ENCODE results near the gene TMPRSS15. TPM values are rescaled to one million over a fixed set of nuclear protein-coding genes. Genes with fewer than 3 reads are reported as not detected.

The TMPRSS15 gene
- total and polyA plus RNA-seq, 9 donors, result 0.38 TPM; not detected in 8

GRCh38 chr21:18220498-18220897 lies 183.1 kb downstream of the TMPRSS15 start:
- Histone ChIP-seq H3K4me1 (ENCODE audit: insufficient read depth) (no peaks in the 10 kb centered on the region), H3K27ac (no peak overlapping the region), H3K27me3 (no peaks in the 10 kb centered on the region), H3K9me3 (no peaks in the 10 kb centered on the region), H3K36me3 (no peaks in the 10 kb centered on the region), H3K4me3 (no peak overlapping the region)
- TF ChIP-seq POLR2A (IDR thresholded peaks at IDR 0.05) (no peak), CTCF (IDR thresholded peaks at IDR 0.05) (no peak), EP300 (IDR thresholded peaks at IDR 0.05) (no peak)
- no peak for DNase-seq
- intact Hi-C loops (cut with DNase I), result no loop called here

Other genes with a start within 250 kb of the TMPRSS15 start
- 1 to 10 TPM in 2 of 7 donors, under 1 TPM in 5; 0.20 to 1.9 (median 0.35) TPM for gene CHODL, start 159.0 kb downstream of the TMPRSS15 start, total RNA-seq
- 1 to 10 TPM; 1.5 to 2.6 TPM for gene CHODL, start 159.0 kb downstream of the TMPRSS15 start, polyA plus RNA-seq